Chondrocyte (in vitro differentiated cells): Measurements from ENCODE around the gene VPS39. TPM values are rescaled to one million over a fixed set of nuclear protein-coding genes. Genes with fewer than 3 reads are reported as not detected.

Source experiments
- DNase-seq: peaks from one replicate; pipeline ENCODE4 v3.0.0; 2021; ENCODE audit warnings: mixed read lengths, low spot score
- H3K27ac Mint-ChIP-seq: one replicate; pipeline ENCODE4 v1.8.0; 2021; ENCODE audit warnings: mild to moderate bottlenecking, moderate library complexity, mixed read lengths; ENCODE audit not compliant: unreplicated experiment
- H3K27me3 Mint-ChIP-seq: 2 replicates; pipeline ENCODE4 v1.8.0; 2021; ENCODE audit warnings: low read depth, mixed read lengths
- H3K36me3 Mint-ChIP-seq: 2 replicates; pipeline ENCODE4 v1.8.0; 2021; ENCODE audit warnings: low read depth, mixed read lengths
- H3K4me1 Mint-ChIP-seq: 2 replicates; pipeline ENCODE4 v1.8.0; 2021; ENCODE audit warnings: low read depth, mild to moderate bottlenecking, mixed read lengths
- H3K4me3 Mint-ChIP-seq: one replicate; pipeline ENCODE4 v1.8.0; 2021; ENCODE audit warnings: mild to moderate bottlenecking, moderate library complexity, mixed read lengths; ENCODE audit not compliant: unreplicated experiment
- H3K9me3 Mint-ChIP-seq: 2 replicates; pipeline ENCODE4 v1.8.0; 2021; ENCODE audit warnings: low read depth, mixed read lengths
- total RNA-seq: library from RNA; stranded (reverse); gene quantifications from 3 replicates; pipeline ENCODE4 v1.2.1, GENCODE V29; 2021
- TF ChIP-seq, protein P1 (sequence below): fragments of 200-600 bp; sonication (generic); IDR thresholded peaks from 2 replicates; pipeline ENCODE4 v1.5.0; 2021; ENCODE audit warnings: antibody characterized with exemption, mild to moderate bottlenecking, moderate library complexity

The VPS39 gene
- total RNA-seq, 1 donor from 2014 or later = 53.5 TPM

DNA sequence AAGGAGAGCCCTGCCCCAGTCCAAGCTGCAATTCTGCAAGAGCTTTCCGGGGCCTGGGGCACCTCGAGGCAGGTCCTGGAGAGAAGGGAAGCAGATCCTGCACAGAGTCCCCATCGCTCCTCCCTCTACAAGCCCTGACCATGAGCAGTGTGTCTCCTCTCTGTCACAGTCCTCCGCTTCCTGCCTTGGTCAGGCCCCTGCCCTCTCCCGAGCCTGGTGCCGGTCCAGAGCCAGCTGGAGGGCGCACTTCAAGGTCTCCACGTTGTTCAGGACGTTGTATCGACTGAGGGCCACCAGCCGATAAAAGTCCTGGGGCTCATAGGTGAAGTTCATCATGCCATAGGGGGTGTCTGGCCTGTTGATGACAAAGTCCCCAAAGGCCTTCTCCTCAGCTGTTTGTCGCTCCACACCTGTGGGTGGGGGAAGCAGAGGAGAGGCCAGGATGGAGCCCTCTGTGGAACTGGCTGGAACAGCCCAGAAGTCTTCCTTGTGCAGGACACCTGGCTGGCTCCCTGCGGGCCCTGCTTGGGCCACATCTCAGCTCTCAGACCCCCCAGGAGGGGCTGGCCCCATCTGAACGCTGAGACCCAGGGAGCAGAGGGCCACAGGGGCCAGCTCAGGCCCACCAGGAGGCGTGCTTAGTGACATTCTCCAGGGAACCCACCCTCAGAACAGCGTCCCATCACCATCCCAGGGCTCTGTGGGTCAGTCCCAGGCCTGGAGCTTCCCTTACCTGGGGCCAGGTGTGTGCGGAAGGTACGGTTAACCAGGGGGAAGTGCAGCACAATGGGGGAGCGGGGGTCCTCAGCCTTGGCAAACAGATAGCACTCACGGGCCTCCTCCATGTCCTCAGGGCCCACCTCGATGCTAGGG, 66.1 kb downstream of the VPS39 start:
- no peaks in the 10 kb centered on the region for H3K4me1 Mint-ChIP-seq
- H3K27me3 Mint-ChIP-seq = peaks cover 25% of the 10 kb centered on the region
- peak; percentile 69 for DNase-seq
- no peaks in the 10 kb centered on the region for H3K9me3 Mint-ChIP-seq
- H3K4me3 Mint-ChIP-seq = no peak overlapping the region
- TF ChIP-seq, protein P1, sequence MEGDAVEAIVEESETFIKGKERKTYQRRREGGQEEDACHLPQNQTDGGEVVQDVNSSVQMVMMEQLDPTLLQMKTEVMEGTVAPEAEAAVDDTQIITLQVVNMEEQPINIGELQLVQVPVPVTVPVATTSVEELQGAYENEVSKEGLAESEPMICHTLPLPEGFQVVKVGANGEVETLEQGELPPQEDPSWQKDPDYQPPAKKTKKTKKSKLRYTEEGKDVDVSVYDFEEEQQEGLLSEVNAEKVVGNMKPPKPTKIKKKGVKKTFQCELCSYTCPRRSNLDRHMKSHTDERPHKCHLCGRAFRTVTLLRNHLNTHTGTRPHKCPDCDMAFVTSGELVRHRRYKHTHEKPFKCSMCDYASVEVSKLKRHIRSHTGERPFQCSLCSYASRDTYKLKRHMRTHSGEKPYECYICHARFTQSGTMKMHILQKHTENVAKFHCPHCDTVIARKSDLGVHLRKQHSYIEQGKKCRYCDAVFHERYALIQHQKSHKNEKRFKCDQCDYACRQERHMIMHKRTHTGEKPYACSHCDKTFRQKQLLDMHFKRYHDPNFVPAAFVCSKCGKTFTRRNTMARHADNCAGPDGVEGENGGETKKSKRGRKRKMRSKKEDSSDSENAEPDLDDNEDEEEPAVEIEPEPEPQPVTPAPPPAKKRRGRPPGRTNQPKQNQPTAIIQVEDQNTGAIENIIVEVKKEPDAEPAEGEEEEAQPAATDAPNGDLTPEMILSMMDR = no peak
- H3K27ac Mint-ChIP-seq = no peak overlapping the region
- peaks cover 2% of the 10 kb centered on the region for H3K36me3 Mint-ChIP-seq

DNA sequence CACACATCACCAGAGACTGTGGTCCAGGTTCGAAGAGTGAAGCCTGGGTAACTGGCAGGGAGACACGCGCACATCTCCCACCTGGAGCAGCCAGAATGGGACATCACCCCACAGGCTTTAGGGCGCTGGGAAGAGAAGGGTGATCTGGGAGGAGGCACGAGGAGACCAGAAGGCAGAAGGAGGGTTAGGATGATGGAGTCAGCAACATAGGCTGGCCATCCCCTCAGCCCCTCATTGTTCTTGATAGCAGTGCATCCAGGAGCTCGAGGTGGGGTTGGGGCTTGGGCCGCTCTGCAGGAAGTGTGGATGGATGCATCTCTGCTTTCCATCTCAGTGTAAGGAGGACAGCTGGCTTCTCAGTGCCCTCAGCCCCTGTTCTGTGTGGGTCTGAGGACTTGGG, 66.9 kb downstream of the VPS39 start:
- TF ChIP-seq, protein P1 = no peak
- Mint-ChIP-seq H3K27me3 (peaks cover 25% of the 10 kb centered on the region), H3K4me3 (no peak overlapping the region), H3K36me3 (peaks cover 2% of the 10 kb centered on the region), H3K4me1 (no peaks in the 10 kb centered on the region), H3K9me3 (no peaks in the 10 kb centered on the region), H3K27ac (no peak overlapping the region)
- DNase-seq = peak; percentile 47

GRCh38 chr15:42140383-42141070, 67.6 kb downstream of the VPS39 start:
- H3K4me3 Mint-ChIP-seq = no peak overlapping the region
- H3K36me3 Mint-ChIP-seq = peaks cover 2% of the 10 kb centered on the region
- peaks cover 25% of the 10 kb centered on the region for H3K27me3 Mint-ChIP-seq
- no peak overlapping the region for H3K27ac Mint-ChIP-seq
- H3K4me1 Mint-ChIP-seq = no peaks in the 10 kb centered on the region
- peak; percentile 55 for DNase-seq
- TF ChIP-seq, protein P1 = no peak
- no peaks in the 10 kb centered on the region for H3K9me3 Mint-ChIP-seq

DNA sequence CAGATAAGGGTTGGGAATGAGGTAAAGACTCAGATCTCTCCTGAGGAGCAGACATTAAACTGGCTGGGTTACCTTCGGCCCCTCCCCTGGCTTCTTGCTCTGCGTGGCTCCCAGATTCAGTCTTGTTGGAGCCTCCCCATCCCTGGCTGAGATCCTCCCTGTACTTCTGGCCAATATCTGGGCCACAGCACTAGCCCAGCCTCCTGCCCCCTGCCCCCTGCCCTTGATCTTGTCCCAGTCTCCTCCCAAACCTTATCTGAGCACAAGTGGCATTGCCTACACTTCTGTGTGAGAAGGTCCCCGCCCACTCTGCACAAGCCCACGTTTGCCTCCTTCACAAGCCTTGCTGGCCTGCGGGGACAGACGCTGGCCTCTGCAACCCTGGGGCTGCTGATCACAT, 68.5 kb downstream of the VPS39 start:
- H3K9me3 Mint-ChIP-seq = no peaks in the 10 kb centered on the region
- H3K36me3 Mint-ChIP-seq = peaks cover 2% of the 10 kb centered on the region
- TF ChIP-seq, protein P1 = no peak

DNA sequence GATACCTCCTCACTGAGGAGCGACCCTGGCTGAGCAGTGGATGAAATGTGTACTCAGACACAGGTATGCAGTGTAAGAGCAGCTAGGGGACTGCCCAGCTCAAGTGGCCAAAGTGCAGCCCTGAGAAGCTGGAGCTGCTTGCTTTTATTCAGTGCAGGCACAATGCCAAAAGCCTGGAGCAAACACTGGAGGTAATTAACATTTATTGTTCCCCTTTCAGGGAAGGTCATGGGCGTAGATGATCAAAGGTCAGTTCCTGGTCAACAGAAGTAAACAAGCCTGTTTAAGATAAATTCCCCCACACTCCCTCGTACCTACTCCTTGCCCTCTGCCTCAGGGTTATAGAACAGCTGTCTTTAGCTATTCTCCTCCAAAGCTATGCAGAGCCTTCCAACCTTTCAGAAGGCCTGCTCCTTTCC, 69.1 kb downstream of the VPS39 start:
- DNase-seq = peak; percentile 22
- H3K4me3 Mint-ChIP-seq = no peak overlapping the region
- H3K9me3 Mint-ChIP-seq = no peaks in the 10 kb centered on the region
- TF ChIP-seq, protein P1 = no peak
- peaks cover 2% of the 10 kb centered on the region for H3K36me3 Mint-ChIP-seq
- no peak overlapping the region for H3K27ac Mint-ChIP-seq
- H3K4me1 Mint-ChIP-seq = no peaks in the 10 kb centered on the region
- H3K27me3 Mint-ChIP-seq = peaks cover 16% of the 10 kb centered on the region

More for the DNA sequence above, 68.5 kb downstream of the VPS39 start:
- no peaks in the 10 kb centered on the region for H3K4me1 Mint-ChIP-seq
- H3K4me3 Mint-ChIP-seq = no peak overlapping the region
- peaks cover 16% of the 10 kb centered on the region for H3K27me3 Mint-ChIP-seq
- DNase-seq = peak; percentile 28
- H3K27ac Mint-ChIP-seq = no peak overlapping the region
